Fibroblast of villous mesenchyme (primary cell): ENCODE results near the gene ANAPC15. TPM values are rescaled to one million over a fixed set of nuclear protein-coding genes. Genes with fewer than 3 reads are reported as not detected.

ENCODE experiments used
- small RNA-seq: library from RNA; depleted of rRNA; stranded (forward); fragments of <200 nt; gene quantifications from one replicate; pipeline ENCODE3, GENCODE V24; 2012
- total RNA-seq: library from RNA; depleted of rRNA; stranded (reverse); fragments of >200 nt; gene quantifications from 2 replicates; pipeline ENCODE4 v1.2.3, GENCODE V29; 2012

Gene ANAPC15
- total RNA-seq, 1 donor = 32.8 TPM

Small RNA genes lying within 50 kb of the gene (small RNA-seq; reads per million reads assigned to genes)
- gene MIR3165 = 0.47 reads per million

Other genes starting within 250 kb of the ANAPC15 start
- gene DEFB131B, start 234.2 kb downstream of the ANAPC15 start, total RNA-seq = not detected in 2 replicates
- gene XNDC1N, start 184.1 kb downstream of the ANAPC15 start, total RNA-seq = 9.1 and 9.7 TPM in 2 replicates
- 24.5 and 27.2 TPM in 2 replicates for gene RNF121, start 183.6 kb downstream of the ANAPC15 start, total RNA-seq
- gene IL18BP, start 113.8 kb downstream of the ANAPC15 start, total RNA-seq = 2.6 and 4.2 TPM in 2 replicates
- 158 and 169 TPM in 2 replicates for gene NUMA1, start 32.2 kb downstream of the ANAPC15 start, total RNA-seq
- gene LRRC51, start 31.8 kb downstream of the ANAPC15 start, total RNA-seq = 4.3 and 5.5 TPM in 2 replicates
- gene LAMTOR1, start 9.4 kb downstream of the ANAPC15 start, total RNA-seq = 155 and 174 TPM in 2 replicates
- not detected in 2 replicates for gene TOMT, start 6.8 kb downstream of the ANAPC15 start, total RNA-seq
- 0.64 and 2.6 TPM in 2 replicates for gene FOLR3, start 23.0 kb upstream of the ANAPC15 start, total RNA-seq
- not detected in 2 replicates for gene FOLR1, start 79.4 kb upstream of the ANAPC15 start, total RNA-seq
- not detected in 2 replicates for gene FOLR2, start 104.1 kb upstream of the ANAPC15 start, total RNA-seq
- gene INPPL1, start 112.1 kb upstream of the ANAPC15 start, total RNA-seq = 123 and 163 TPM in 2 replicates
- not detected in 2 replicates for gene PHOX2A, start 131.5 kb upstream of the ANAPC15 start, total RNA-seq